Astrocyte (in vitro differentiated cells and primary cell): ENCODE data around the gene FAM174C. TPM values are rescaled to one million over a fixed set of nuclear protein-coding genes. Genes with fewer than 3 reads are reported as not detected.
A peak's percentile ranks its signal among the peaks of the same experiment; 100 is the strongest.

Experiments
- DNase-seq: peaks from one replicate; pipeline ENCODE4 v3.0.0-alpha.2; 2010; ENCODE audit warnings: low read depth
- FAIRE-seq: peaks from 2 replicates; lab custom pipeline; 2011; peaks lifted over from hg19 to GRCh38; lab: Jason Lieb, UNC
- H2AFZ ChIP-seq: 2 replicates; pipeline ENCODE4 v1.6.0; 2012; ENCODE audit warnings: low read depth, low read length, inconsistent platforms
- H3K27ac ChIP-seq: 2 replicates; pipeline ENCODE4 v1.5.1; 2011; ENCODE audit warnings: low read depth, low read length, inconsistent platforms
- H3K27me3 ChIP-seq: 2 replicates; pipeline ENCODE4 v1.6.0; 2011; ENCODE audit warnings: low read length, inconsistent platforms; ENCODE audit not compliant: insufficient read depth
- H3K36me3 ChIP-seq: 2 replicates; pipeline ENCODE4 v1.5.1; 2011; ENCODE audit warnings: low read length, inconsistent platforms; ENCODE audit not compliant: insufficient read depth
- H3K4me1 ChIP-seq: 2 replicates; pipeline ENCODE4 v1.5.1; 2011; ENCODE audit warnings: low read length, inconsistent platforms; ENCODE audit not compliant: insufficient read depth
- H3K4me2 ChIP-seq: 2 replicates; pipeline ENCODE4 v1.6.0; 2012; ENCODE audit warnings: low read length, inconsistent platforms
- H3K4me3 ChIP-seq: 2 replicates; pipeline ENCODE4 v1.5.1; 2011; ENCODE audit warnings: low read depth, mild to moderate bottlenecking, low read length, inconsistent platforms; ENCODE audit not compliant: insufficient read depth
- H3K79me2 ChIP-seq: 2 replicates; pipeline ENCODE4 v1.6.0; 2012; ENCODE audit warnings: mild to moderate bottlenecking, low read length, inconsistent platforms; ENCODE audit not compliant: insufficient read depth
- H3K9ac ChIP-seq: 2 replicates; pipeline ENCODE4 v1.6.0; 2012; ENCODE audit warnings: mild to moderate bottlenecking, low read length, inconsistent platforms
- H3K9me3 ChIP-seq: 2 replicates; pipeline ENCODE4 v1.5.1; 2012; ENCODE audit warnings: low read depth, mild to moderate bottlenecking, low read length, inconsistent platforms; ENCODE audit not compliant: insufficient read depth
- H4K20me1 ChIP-seq: 2 replicates; pipeline ENCODE4 v1.6.0; 2012; ENCODE audit warnings: low read length, inconsistent platforms; ENCODE audit not compliant: insufficient read depth
- H3K27ac Mint-ChIP-seq: one replicate; pipeline ENCODE4 v1.8.0; 2021; ENCODE audit warnings: mild to moderate bottlenecking, mixed read lengths; ENCODE audit not compliant: unreplicated experiment
- H3K27me3 Mint-ChIP-seq: one replicate; pipeline ENCODE4 v1.8.0; 2021; ENCODE audit warnings: low read depth, mixed read lengths; ENCODE audit not compliant: unreplicated experiment
- H3K36me3 Mint-ChIP-seq: one replicate; pipeline ENCODE4 v1.8.0; 2021; ENCODE audit warnings: low read depth, mixed read lengths; ENCODE audit not compliant: unreplicated experiment
- H3K4me1 Mint-ChIP-seq: one replicate; pipeline ENCODE4 v1.8.0; 2021; ENCODE audit warnings: low read depth, mixed read lengths; ENCODE audit not compliant: unreplicated experiment
- H3K4me3 Mint-ChIP-seq: one replicate; pipeline ENCODE4 v1.8.0; 2021; ENCODE audit warnings: mild to moderate bottlenecking, moderate library complexity, mixed read lengths; ENCODE audit not compliant: unreplicated experiment
- H3K9me3 Mint-ChIP-seq: one replicate; pipeline ENCODE4 v1.8.0; 2021; ENCODE audit warnings: mild to moderate bottlenecking, mixed read lengths; ENCODE audit not compliant: unreplicated experiment
- CTCF ChIP-seq: IDR thresholded peaks from 2 replicates; pipeline ENCODE4 v1.5.1; 2011; ENCODE audit warnings: low read depth, mild to moderate bottlenecking, inconsistent platforms, low read length, moderate library complexity; ENCODE audit not compliant: insufficient read depth
- EZH2 ChIP-seq: IDR thresholded peaks from 2 replicates; pipeline ENCODE4 v1.6.1; 2012; ENCODE audit warnings: mild to moderate bottlenecking, low read length, inconsistent platforms; ENCODE audit not compliant: insufficient read depth
- total RNA-seq: library from RNA; stranded (reverse); gene quantifications from 2 replicates; pipeline ENCODE4 v1.2.1, GENCODE V29; 2021

Gene FAM174C
- total RNA-seq, 1 donor from 2014 or later, result 50.5 TPM

- TF ChIP-seq CTCF (no peak), EZH2 (no peak)
- Histone ChIP-seq H4K20me1 (peaks cover 57% of the 10 kb centered on the region), H3K79me2 (peaks cover 64% of the 10 kb centered on the region), H3K4me2 (peak overlapping the region; percentile 97), H2AFZ (no peak overlapping the region), H3K4me3 (no peak overlapping the region), H3K27me3 (no peaks in the 10 kb centered on the region), H3K27ac (peak overlapping the region; percentile 37), H3K4me1 (peaks cover 77% of the 10 kb centered on the region), H3K36me3 (peaks cover 20% of the 10 kb centered on the region), H3K9me3 (no peaks in the 10 kb centered on the region), H3K9ac (peak overlapping the region; percentile 90)
- Mint-ChIP-seq H3K4me1 (peaks cover 31% of the 10 kb centered on the region), H3K36me3 (peaks cover 14% of the 10 kb centered on the region), H3K27ac (peak overlapping the region; percentile 41), H3K27me3 (no peaks in the 10 kb centered on the region), H3K4me3 (peak overlapping the region; percentile 91), H3K9me3 (no peaks in the 10 kb centered on the region)
- FAIRE-seq (no peak), DNase-seq (no peak)
Observed at GRCh38 chr19:1271528-1272422, 3.6 kb upstream of the FAM174C start.

- peak overlapping the region; percentile 37 for H3K27ac ChIP-seq
- peaks cover 24% of the 10 kb centered on the region for H3K36me3 ChIP-seq
- H3K4me1 Mint-ChIP-seq, result peaks cover 31% of the 10 kb centered on the region
- H3K4me2 ChIP-seq, result peak overlapping the region; percentile 97
- peaks cover 69% of the 10 kb centered on the region for H3K4me1 ChIP-seq
- no peak overlapping the region for H3K4me3 ChIP-seq
- H3K4me3 Mint-ChIP-seq, result peak overlapping the region; percentile 69
- H3K9ac ChIP-seq, result peak overlapping the region; percentile 38
- H3K36me3 Mint-ChIP-seq, result peaks cover 14% of the 10 kb centered on the region
- DNase-seq (no peak), FAIRE-seq (no peak)
- no peaks in the 10 kb centered on the region for H3K9me3 Mint-ChIP-seq
- no peak overlapping the region for H2AFZ ChIP-seq
- no peaks in the 10 kb centered on the region for H3K27me3 ChIP-seq
- TF ChIP-seq EZH2 (no peak), CTCF (no peak)
- peak overlapping the region; percentile 48 for H3K27ac Mint-ChIP-seq
- no peaks in the 10 kb centered on the region for H3K27me3 Mint-ChIP-seq
- H3K79me2 ChIP-seq, result peaks cover 67% of the 10 kb centered on the region
- no peaks in the 10 kb centered on the region for H3K9me3 ChIP-seq
- H4K20me1 ChIP-seq, result peaks cover 57% of the 10 kb centered on the region
Observed at GRCh38 chr19:1272423-1273262, 2.7 kb upstream of the FAM174C start.
